ENCODE data around the gene OSBPL10.

The OSBPL10 gene

DNA sequence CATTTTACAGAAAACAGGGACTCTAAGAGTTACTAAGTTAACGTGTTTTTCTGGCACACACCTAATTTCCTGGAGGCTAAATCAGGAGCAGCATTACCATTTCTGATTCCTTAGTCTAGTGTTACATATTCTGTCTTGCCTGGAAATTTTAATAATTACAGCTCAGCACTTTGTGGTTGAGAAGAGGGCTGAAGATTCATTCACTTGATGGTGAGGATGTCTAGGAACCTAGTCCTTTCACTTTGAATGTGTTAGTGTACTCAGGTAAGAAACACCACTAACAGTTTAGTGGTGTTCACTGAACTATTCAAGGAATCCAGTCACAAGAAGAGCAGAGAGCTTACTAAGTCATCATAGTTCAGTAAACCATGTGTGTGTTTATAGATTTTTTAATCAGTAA is 345.5 kb downstream of the OSBPL10 start:
- Histone ChIP-seq H3K4me1 (ENCODE audit: insufficient read depth, low read length) (no peaks in the 10 kb centered on the region), H3K4me3 (ENCODE audit: low read length) (no peak overlapping the region), H3K9ac (ENCODE audit: low read depth, low read length) (no peak overlapping the region), H3K36me3 (ENCODE audit: insufficient read depth, low read depth, low read length) (peaks cover 50% of the 10 kb centered on the region), H3K27ac (ENCODE audit: low read length) (no peak overlapping the region), H3K27me3 (ENCODE audit: insufficient read depth, low read length) (no peaks in the 10 kb centered on the region), H3K9me3 (ENCODE audit: insufficient read depth, low read depth, low read length) (no peaks in the 10 kb centered on the region)

DNA sequence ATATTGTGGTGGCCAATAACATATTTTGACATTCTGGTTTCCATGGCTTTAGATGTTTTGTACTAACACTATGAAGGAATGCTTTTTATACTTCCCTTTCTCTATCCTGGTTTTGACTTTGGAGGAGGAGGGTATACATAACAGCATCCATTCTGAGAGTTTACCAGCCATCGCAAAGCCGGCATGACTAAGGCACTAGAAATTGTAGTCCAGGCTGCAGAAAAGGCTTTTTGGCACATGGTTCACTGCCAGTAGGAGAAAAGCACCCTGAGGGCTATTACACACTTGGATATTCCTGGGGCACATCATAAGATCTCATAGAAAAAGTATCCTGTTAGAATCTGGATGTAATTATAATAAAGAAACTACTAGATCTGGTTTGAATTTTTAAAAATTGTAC is 346.6 kb downstream of the OSBPL10 start:
- no peak overlapping the region for H3K4me3 ChIP-seq (ENCODE audit: low read length)
- H3K4me1 ChIP-seq (ENCODE audit: insufficient read depth, low read length) = no peaks in the 10 kb centered on the region
- no peak overlapping the region for H3K9ac ChIP-seq (ENCODE audit: low read depth, low read length)
- no peaks in the 10 kb centered on the region for H3K27me3 ChIP-seq (ENCODE audit: insufficient read depth, low read length)
- peaks cover 60% of the 10 kb centered on the region for H3K36me3 ChIP-seq (ENCODE audit: insufficient read depth, low read depth, low read length)
- no peaks in the 10 kb centered on the region for H3K9me3 ChIP-seq (ENCODE audit: insufficient read depth, low read depth, low read length)
- no peak overlapping the region for H3K27ac ChIP-seq (ENCODE audit: low read length)

DNA sequence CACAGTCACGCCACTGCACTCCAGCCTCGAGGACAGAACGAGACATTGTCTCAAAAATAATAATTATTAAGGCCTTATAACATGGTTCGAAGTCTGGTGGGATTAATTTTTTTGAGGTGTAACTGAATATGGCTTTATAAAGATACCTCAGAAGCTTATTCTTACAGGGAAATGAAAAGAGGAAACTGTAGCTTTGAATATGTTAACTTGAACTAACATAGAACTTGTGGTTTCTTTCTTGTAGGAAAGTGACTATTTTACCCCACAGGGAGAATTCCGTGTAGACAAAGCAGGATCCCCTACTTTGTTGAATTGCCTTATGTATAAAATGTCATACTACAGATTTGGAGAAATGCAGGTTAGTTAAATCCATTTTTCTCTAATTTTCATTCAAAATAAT is 352.0 kb downstream of the OSBPL10 start:
- H3K9me3 ChIP-seq (ENCODE audit: insufficient read depth, low read depth, low read length) = no peaks in the 10 kb centered on the region
- peaks cover 20% of the 10 kb centered on the region for H3K4me1 ChIP-seq (ENCODE audit: insufficient read depth, low read length)
- H3K27me3 ChIP-seq (ENCODE audit: insufficient read depth, low read length) = no peaks in the 10 kb centered on the region
- H3K36me3 ChIP-seq (ENCODE audit: insufficient read depth, low read depth, low read length) = peaks cover 65% of the 10 kb centered on the region
- no peak overlapping the region for H3K27ac ChIP-seq (ENCODE audit: low read length)
- H3K9ac ChIP-seq (ENCODE audit: low read depth, low read length) = no peak overlapping the region
- H3K4me3 ChIP-seq (ENCODE audit: low read length) = no peak overlapping the region

DNA sequence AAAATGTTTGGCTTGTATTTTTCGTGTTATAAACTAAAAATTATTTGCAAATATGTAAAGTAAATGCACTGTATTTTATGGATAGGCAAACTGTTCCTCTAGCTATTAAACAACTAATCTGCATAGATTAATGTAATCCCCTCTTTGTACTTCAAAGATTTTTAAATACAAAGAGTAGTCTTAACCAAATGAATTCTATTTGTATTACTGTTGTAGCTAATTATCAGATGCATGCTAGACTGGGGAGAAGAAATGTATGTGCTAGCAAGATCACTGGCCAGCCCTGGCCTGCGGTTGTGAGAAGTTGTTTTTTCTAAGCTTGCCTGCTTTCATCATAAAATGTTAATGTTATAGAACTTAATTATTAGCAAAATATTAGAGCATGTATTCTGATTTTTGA is 355.7 kb downstream of the OSBPL10 start:
- Histone ChIP-seq H3K9me3 (ENCODE audit: insufficient read depth, low read depth, low read length) (no peaks in the 10 kb centered on the region), H3K4me1 (ENCODE audit: insufficient read depth, low read length) (peaks cover 20% of the 10 kb centered on the region), H3K27ac (ENCODE audit: low read length) (no peak overlapping the region), H3K36me3 (ENCODE audit: insufficient read depth, low read depth, low read length) (peaks cover 65% of the 10 kb centered on the region), H3K27me3 (ENCODE audit: insufficient read depth, low read length) (no peaks in the 10 kb centered on the region), H3K9ac (ENCODE audit: low read depth, low read length) (no peak overlapping the region), H3K4me3 (ENCODE audit: low read length) (peak overlapping the region; percentile 28; the same call in 1 of the 2 replicates)

- H3K27me3 ChIP-seq (ENCODE audit: insufficient read depth, low read length) = no peaks in the 10 kb centered on the region
- H3K9me3 ChIP-seq (ENCODE audit: insufficient read depth, low read depth, low read length) = no peaks in the 10 kb centered on the region
- H3K4me1 ChIP-seq (ENCODE audit: insufficient read depth, low read length) = peaks cover 20% of the 10 kb centered on the region
- H3K27ac ChIP-seq (ENCODE audit: low read length) = no peak overlapping the region
- peaks cover 61% of the 10 kb centered on the region for H3K36me3 ChIP-seq (ENCODE audit: insufficient read depth, low read depth, low read length)
- H3K9ac ChIP-seq (ENCODE audit: low read depth, low read length) = no peak overlapping the region
- H3K4me3 ChIP-seq (ENCODE audit: low read length) = no peak overlapping the region
Observed at GRCh38 chr3:31624083-31624709, 356.9 kb downstream of the OSBPL10 start.

- H3K9ac ChIP-seq (ENCODE audit: low read depth, low read length) = no peak overlapping the region
- H3K36me3 ChIP-seq (ENCODE audit: insufficient read depth, low read depth, low read length) = peaks cover 63% of the 10 kb centered on the region
- no peaks in the 10 kb centered on the region for H3K27me3 ChIP-seq (ENCODE audit: insufficient read depth, low read length)
- H3K4me3 ChIP-seq (ENCODE audit: low read length) = no peak overlapping the region
- H3K27ac ChIP-seq (ENCODE audit: low read length) = no peak overlapping the region
- H3K4me1 ChIP-seq (ENCODE audit: insufficient read depth, low read length) = peaks cover 20% of the 10 kb centered on the region
- H3K9me3 ChIP-seq (ENCODE audit: insufficient read depth, low read depth, low read length) = no peaks in the 10 kb centered on the region
Observed at GRCh38 chr3:31622636-31623288, 358.3 kb downstream of the OSBPL10 start.

GRCh38 chr3:31621314-31621713 is 359.7 kb downstream of the OSBPL10 start:
- Histone ChIP-seq H3K27ac (ENCODE audit: low read length) (no peak overlapping the region), H3K9ac (ENCODE audit: low read depth, low read length) (no peak overlapping the region), H3K9me3 (ENCODE audit: insufficient read depth, low read depth, low read length) (no peaks in the 10 kb centered on the region), H3K27me3 (ENCODE audit: insufficient read depth, low read length) (no peaks in the 10 kb centered on the region), H3K4me1 (ENCODE audit: insufficient read depth, low read length) (peaks cover 26% of the 10 kb centered on the region), H3K4me3 (ENCODE audit: low read length) (no peak overlapping the region), H3K36me3 (ENCODE audit: insufficient read depth, low read depth, low read length) (peaks cover 51% of the 10 kb centered on the region)

- Histone ChIP-seq H3K9me3 (ENCODE audit: insufficient read depth, low read depth, low read length) (no peaks in the 10 kb centered on the region), H3K27ac (ENCODE audit: low read length) (no peak overlapping the region), H3K36me3 (ENCODE audit: insufficient read depth, low read depth, low read length) (peaks cover 46% of the 10 kb centered on the region), H3K4me1 (ENCODE audit: insufficient read depth, low read length) (peaks cover 27% of the 10 kb centered on the region), H3K4me3 (ENCODE audit: low read length) (no peak overlapping the region), H3K9ac (ENCODE audit: low read depth, low read length) (no peak overlapping the region), H3K27me3 (ENCODE audit: insufficient read depth, low read length) (no peaks in the 10 kb centered on the region)
Observed at GRCh38 chr3:31620656-31621055, 360.4 kb downstream of the OSBPL10 start.

DNA sequence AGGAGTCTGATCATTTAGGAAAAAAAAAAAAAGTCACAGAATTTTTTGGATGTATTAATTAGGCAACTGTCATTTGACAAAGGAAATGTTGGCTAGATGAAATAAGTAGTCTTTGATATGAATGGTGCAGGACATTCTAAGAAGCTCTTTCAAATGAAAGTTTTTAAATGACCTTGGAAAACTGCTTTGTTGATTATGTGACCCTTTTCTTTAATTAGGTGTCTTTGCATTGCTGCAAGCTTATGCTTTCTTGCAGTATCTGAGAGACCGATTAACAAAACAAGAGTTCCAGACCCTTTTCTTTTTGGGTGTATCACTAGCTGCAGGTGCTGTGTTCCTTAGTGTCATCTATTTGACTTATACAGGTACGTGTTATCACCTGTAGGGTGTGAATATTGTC is 364.4 kb downstream of the OSBPL10 start:
- Histone ChIP-seq H3K27me3 (ENCODE audit: insufficient read depth, low read length) (no peaks in the 10 kb centered on the region), H3K9me3 (ENCODE audit: insufficient read depth, low read depth, low read length) (no peaks in the 10 kb centered on the region), H3K27ac (ENCODE audit: low read length) (no peak overlapping the region), H3K4me1 (ENCODE audit: insufficient read depth, low read length) (peaks cover 16% of the 10 kb centered on the region; the same call in 1 of the 2 replicates), H3K4me3 (ENCODE audit: low read length) (no peak overlapping the region), H3K36me3 (ENCODE audit: insufficient read depth, low read depth, low read length) (peaks cover 29% of the 10 kb centered on the region), H3K9ac (ENCODE audit: low read depth, low read length) (no peak overlapping the region)

- H3K9ac ChIP-seq (ENCODE audit: low read depth, low read length) = no peak overlapping the region
- H3K4me3 ChIP-seq (ENCODE audit: low read length) = no peak overlapping the region
- no peaks in the 10 kb centered on the region for H3K27me3 ChIP-seq (ENCODE audit: insufficient read depth, low read length)
- no peaks in the 10 kb centered on the region for H3K9me3 ChIP-seq (ENCODE audit: insufficient read depth, low read depth, low read length)
- peaks cover 18% of the 10 kb centered on the region for H3K36me3 ChIP-seq (ENCODE audit: insufficient read depth, low read depth, low read length)
- H3K4me1 ChIP-seq (ENCODE audit: insufficient read depth, low read length) = peaks cover 16% of the 10 kb centered on the region; the same call in 1 of the 2 replicates
- no peak overlapping the region for H3K27ac ChIP-seq (ENCODE audit: low read length)
Observed at GRCh38 chr3:31615071-31615875, 365.8 kb downstream of the OSBPL10 start.

DNA sequence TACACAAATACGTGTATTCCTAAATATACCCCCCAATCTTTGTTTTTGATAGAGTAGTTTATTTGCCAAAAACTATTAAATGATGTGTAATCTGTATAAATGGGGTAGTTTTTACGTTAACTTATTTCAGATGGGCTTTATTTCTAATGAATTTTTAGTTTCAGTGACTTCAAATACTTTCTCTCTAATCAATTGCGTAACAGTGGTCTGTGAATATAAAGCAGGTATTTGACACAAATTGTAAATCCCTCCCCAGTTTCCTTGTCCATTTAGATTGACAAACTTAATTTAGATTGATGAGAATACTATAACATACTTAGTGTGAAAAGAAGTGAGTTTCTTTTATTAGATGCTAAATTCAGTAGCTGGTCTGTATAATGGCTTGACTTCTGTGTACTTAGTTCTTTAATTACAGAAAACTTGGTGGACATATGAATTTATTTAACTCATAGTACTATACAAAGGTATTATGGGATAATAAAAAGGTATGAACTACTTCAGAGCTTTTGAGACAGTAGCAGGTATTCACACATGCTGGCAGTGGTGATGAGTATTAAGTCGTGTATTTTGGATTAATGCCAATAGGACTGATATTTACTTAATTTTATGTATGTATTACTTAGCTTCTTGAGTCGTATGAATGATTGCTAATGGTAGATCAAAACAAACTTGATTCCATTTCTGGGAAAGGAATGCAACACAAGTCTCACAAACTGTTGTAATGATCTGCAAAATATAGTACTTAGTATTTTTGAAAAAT is 366.7 kb downstream of the OSBPL10 start:
- H3K36me3 ChIP-seq (ENCODE audit: insufficient read depth, low read depth, low read length) = peaks cover 13% of the 10 kb centered on the region
- no peak overlapping the region for H3K27ac ChIP-seq (ENCODE audit: low read length)

More for the DNA sequence above, 366.7 kb downstream of the OSBPL10 start:
- Histone ChIP-seq H3K9ac (ENCODE audit: low read depth, low read length) (no peak overlapping the region), H3K4me1 (ENCODE audit: insufficient read depth, low read length) (peaks cover 16% of the 10 kb centered on the region; the same call in 1 of the 2 replicates), H3K27me3 (ENCODE audit: insufficient read depth, low read length) (no peaks in the 10 kb centered on the region), H3K4me3 (ENCODE audit: low read length) (no peak overlapping the region), H3K9me3 (ENCODE audit: insufficient read depth, low read depth, low read length) (no peaks in the 10 kb centered on the region)

Measured in iPS-20b (cell line).